ENCODE measurements around the gene CCNF. TPM values are rescaled to one million over a fixed set of nuclear protein-coding genes. Genes with fewer than 3 reads are reported as not detected.

Gene CCNF
- total RNA-seq, 1 experiment from 2014 or later: 76.1 TPM

- H3K4me3 ChIP-seq (ENCODE audit: low read depth, low read length, poor library complexity, severe bottlenecking): no peak overlapping the region
- CTCF ChIA-PET: no interaction called here
- POLR2A ChIA-PET (ENCODE audit: low non-redundant PET): no interaction called here
- H3K4me1 ChIP-seq (ENCODE audit: insufficient read depth, low read length, poor library complexity, severe bottlenecking): peaks cover 6% of the 10 kb centered on the region
- no peak for TF ChIP-seq EZH2 (IDR thresholded peaks at IDR 0.05; ENCODE audit: borderline replicate concordance, low read depth, low read length, poor library complexity, severe bottlenecking)
- TF ChIP-seq CTCF (conservative IDR thresholded peaks at IDR 0.05; ENCODE audit: low read depth, low read length): no peak
- H3K27me3 ChIP-seq (replicated peaks; ENCODE audit: insufficient read depth, low read depth, low read length, poor library complexity): no peaks in the 10 kb centered on the region
- no peaks in the 10 kb centered on the region for H3K9me3 ChIP-seq (ENCODE audit: low read depth, low read length, poor library complexity, severe bottlenecking)
- H3K36me3 ChIP-seq (ENCODE audit: insufficient read depth, low read length, poor library complexity, severe bottlenecking): peaks cover 77% of the 10 kb centered on the region
- no peak overlapping the region for H3K27ac ChIP-seq (ENCODE audit: low read depth, low read length, poor library complexity, severe bottlenecking)
- DNase-seq (ENCODE audit: low spot score): no peak
- no TSS peak for BruUV-seq (replicated peaks)
- intact Hi-C loops (cut with micrococcal nuclease; ENCODE audit: unreplicated experiment): no loop called here
Observed at GRCh38 chr16:2455081-2455845, 26.0 kb downstream of the CCNF start.

- Histone ChIP-seq H3K27me3 (replicated peaks; ENCODE audit: insufficient read depth, low read depth, low read length, poor library complexity) (no peaks in the 10 kb centered on the region), H3K36me3 (ENCODE audit: insufficient read depth, low read length, poor library complexity, severe bottlenecking) (peaks cover 69% of the 10 kb centered on the region), H3K4me1 (ENCODE audit: insufficient read depth, low read length, poor library complexity, severe bottlenecking) (peaks cover 14% of the 10 kb centered on the region), H3K4me3 (ENCODE audit: low read depth, low read length, poor library complexity, severe bottlenecking) (no peak overlapping the region), H3K9me3 (ENCODE audit: low read depth, low read length, poor library complexity, severe bottlenecking) (no peaks in the 10 kb centered on the region), H3K27ac (ENCODE audit: low read depth, low read length, poor library complexity, severe bottlenecking) (no peak overlapping the region)
- intact Hi-C loops (cut with micrococcal nuclease; ENCODE audit: unreplicated experiment): no loop called here
- POLR2A ChIA-PET (ENCODE audit: low non-redundant PET): no interaction called here
- CTCF ChIA-PET: no interaction called here
- DNase-seq (ENCODE audit: low spot score): no peak
- no TSS peak for BruUV-seq (replicated peaks)
- TF ChIP-seq CTCF (conservative IDR thresholded peaks at IDR 0.05; ENCODE audit: low read depth, low read length) (no peak), EZH2 (IDR thresholded peaks at IDR 0.05; ENCODE audit: borderline replicate concordance, low read depth, low read length, poor library complexity, severe bottlenecking) (no peak)
Observed at GRCh38 chr16:2456551-2457153, 27.4 kb downstream of the CCNF start.

- ChIA-PET POLR2A (ENCODE audit: low non-redundant PET) (no interaction called here), CTCF (no interaction called here)
- H3K27me3 ChIP-seq (replicated peaks; ENCODE audit: insufficient read depth, low read depth, low read length, poor library complexity): no peaks in the 10 kb centered on the region
- no peak for TF ChIP-seq CTCF (conservative IDR thresholded peaks at IDR 0.05; ENCODE audit: low read depth, low read length)
- TF ChIP-seq EZH2 (IDR thresholded peaks at IDR 0.05; ENCODE audit: borderline replicate concordance, low read depth, low read length, poor library complexity, severe bottlenecking): no peak
- H3K9me3 ChIP-seq (ENCODE audit: low read depth, low read length, poor library complexity, severe bottlenecking): no peaks in the 10 kb centered on the region
- BruUV-seq (replicated peaks): no TSS peak
- intact Hi-C loops (cut with micrococcal nuclease; ENCODE audit: unreplicated experiment): no loop called here
- DNase-seq (ENCODE audit: low spot score): no peak
- H3K4me3 ChIP-seq (ENCODE audit: low read depth, low read length, poor library complexity, severe bottlenecking): no peak overlapping the region
- peak overlapping the region; percentile 13 for H3K27ac ChIP-seq (ENCODE audit: low read depth, low read length, poor library complexity, severe bottlenecking)
- peaks cover 14% of the 10 kb centered on the region for H3K4me1 ChIP-seq (ENCODE audit: insufficient read depth, low read length, poor library complexity, severe bottlenecking)
- peaks cover 67% of the 10 kb centered on the region for H3K36me3 ChIP-seq (ENCODE audit: insufficient read depth, low read length, poor library complexity, severe bottlenecking)
Observed at GRCh38 chr16:2457267-2457666, 28.0 kb downstream of the CCNF start.

Data from A673 (cell line).